Measurements from ENCODE around the gene EZH1. TPM values are rescaled to one million over a fixed set of nuclear protein-coding genes. Genes with fewer than 3 reads are reported as not detected.

Gene EZH1
- total and polyA plus RNA-seq, 9 donors, result 15.6 to 21.8 (median 18.2) TPM

GRCh38 chr17:42725143-42725542 is 19.7 kb downstream of the EZH1 start:
- WGBS (ENCODE audit: insufficient coverage), result 83% methylated on average over 2 of the region's 6 CpGs
- no peak overlapping the region for H3K27ac ChIP-seq (ENCODE audit: low read length)
- no peaks in the 10 kb centered on the region for H3K9me3 ChIP-seq (replicated peaks; ENCODE audit: control insufficient read depth, low read depth, low read length)
- H3K4me1 ChIP-seq (ENCODE audit: control insufficient read depth, insufficient read depth, low read length), result no peaks in the 10 kb centered on the region
- H3K27me3 ChIP-seq (ENCODE audit: control insufficient read depth, insufficient read depth, low read length), result no peaks in the 10 kb centered on the region
- no peak for DNase-seq
- no peak overlapping the region for H3K4me3 ChIP-seq (ENCODE audit: low read length)
- peaks cover 38% of the 10 kb centered on the region for H3K36me3 ChIP-seq (ENCODE audit: control insufficient read depth, insufficient read depth, low read length)

DNA sequence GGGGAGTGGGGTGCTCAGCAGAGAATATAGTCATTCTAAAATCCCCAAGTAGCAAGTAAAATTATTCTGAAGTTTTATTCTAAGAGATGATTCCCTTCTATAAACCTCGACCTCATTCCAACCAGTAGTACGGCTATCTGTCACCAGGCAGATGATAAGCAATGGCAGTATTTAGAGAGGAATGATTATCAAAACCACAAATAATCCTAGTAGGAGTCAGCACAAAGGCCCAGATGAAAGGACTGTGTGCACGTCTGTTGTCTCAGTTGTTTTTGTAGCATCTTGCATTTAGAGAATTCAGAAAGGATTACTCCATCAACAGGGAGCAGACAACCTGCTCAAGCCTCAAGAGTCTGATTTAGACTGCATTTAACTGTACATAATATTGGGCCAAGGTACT is 21.2 kb downstream of the EZH1 start:
- no peak overlapping the region for H3K27ac ChIP-seq (ENCODE audit: low read length)
- H3K9me3 ChIP-seq (replicated peaks; ENCODE audit: control insufficient read depth, low read depth, low read length), result no peaks in the 10 kb centered on the region
- no CpG with 5 or more reads among the region's 3 CpGs for WGBS (ENCODE audit: insufficient coverage)
- H3K4me3 ChIP-seq (ENCODE audit: low read length), result no peak overlapping the region
- peaks cover 48% of the 10 kb centered on the region for H3K36me3 ChIP-seq (ENCODE audit: control insufficient read depth, insufficient read depth, low read length)
- no peak for DNase-seq
- no peaks in the 10 kb centered on the region for H3K27me3 ChIP-seq (ENCODE audit: control insufficient read depth, insufficient read depth, low read length)
- H3K4me1 ChIP-seq (ENCODE audit: control insufficient read depth, insufficient read depth, low read length), result no peaks in the 10 kb centered on the region

- no CpG with 5 or more reads among the region's 2 CpGs for WGBS (ENCODE audit: insufficient coverage)
- H3K4me1 ChIP-seq (ENCODE audit: control insufficient read depth, insufficient read depth, low read length), result no peaks in the 10 kb centered on the region
- H3K4me3 ChIP-seq (ENCODE audit: low read length), result no peak overlapping the region
- peak; percentile 85 for DNase-seq
- no peak overlapping the region for H3K27ac ChIP-seq (ENCODE audit: low read length)
- peaks cover 52% of the 10 kb centered on the region for H3K36me3 ChIP-seq (ENCODE audit: control insufficient read depth, insufficient read depth, low read length)
- no peaks in the 10 kb centered on the region for H3K27me3 ChIP-seq (ENCODE audit: control insufficient read depth, insufficient read depth, low read length)
- H3K9me3 ChIP-seq (replicated peaks; ENCODE audit: control insufficient read depth, low read depth, low read length), result no peaks in the 10 kb centered on the region
Observed at GRCh38 chr17:42720996-42721583, 23.8 kb downstream of the EZH1 start.

GRCh38 chr17:42709561-42709960 is 35.3 kb downstream of the EZH1 start:
- Histone ChIP-seq H3K27me3 (ENCODE audit: control insufficient read depth, insufficient read depth, low read length) (no peaks in the 10 kb centered on the region), H3K4me1 (ENCODE audit: control insufficient read depth, insufficient read depth, low read length) (no peaks in the 10 kb centered on the region), H3K4me3 (ENCODE audit: low read length) (no peak overlapping the region), H3K9me3 (replicated peaks; ENCODE audit: control insufficient read depth, low read depth, low read length) (no peaks in the 10 kb centered on the region), H3K27ac (ENCODE audit: low read length) (no peak overlapping the region), H3K36me3 (ENCODE audit: control insufficient read depth, insufficient read depth, low read length) (peaks cover 80% of the 10 kb centered on the region)
- DNase-seq, result peak; percentile 25
- WGBS (ENCODE audit: insufficient coverage), result 57% methylated on average over 1 of the region's 2 CpGs

DNA sequence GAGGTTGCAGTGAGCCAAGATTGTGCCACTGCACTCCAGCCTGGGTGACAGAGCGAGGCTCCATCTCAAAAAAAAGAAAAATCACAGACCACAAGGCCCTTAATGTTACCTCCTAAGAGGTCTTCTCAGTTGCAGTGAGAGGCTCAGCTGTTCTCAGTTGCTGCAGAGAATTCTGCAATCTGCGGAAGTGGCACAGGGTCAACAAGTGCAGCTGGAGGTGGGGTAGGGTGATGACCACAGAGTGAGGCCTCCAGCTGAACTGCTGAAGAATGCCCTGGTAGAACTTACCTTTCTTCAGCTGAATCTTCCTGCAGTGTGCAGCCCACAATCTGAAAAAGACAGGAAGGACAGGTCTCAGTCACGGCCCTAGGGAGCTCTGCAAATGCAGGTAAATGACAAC is 36.3 kb downstream of the EZH1 start:
- Histone ChIP-seq H3K27ac (ENCODE audit: low read length) (no peak overlapping the region), H3K36me3 (ENCODE audit: control insufficient read depth, insufficient read depth, low read length) (peaks cover 85% of the 10 kb centered on the region), H3K4me1 (ENCODE audit: control insufficient read depth, insufficient read depth, low read length) (no peaks in the 10 kb centered on the region), H3K9me3 (replicated peaks; ENCODE audit: control insufficient read depth, low read depth, low read length) (no peaks in the 10 kb centered on the region), H3K4me3 (ENCODE audit: low read length) (no peak overlapping the region), H3K27me3 (ENCODE audit: control insufficient read depth, insufficient read depth, low read length) (no peaks in the 10 kb centered on the region)
- whole genome bisulfite sequencing (ENCODE audit: insufficient coverage), result 92% methylated on average over 2 of the region's 3 CpGs
- no peak for DNase-seq

DNA sequence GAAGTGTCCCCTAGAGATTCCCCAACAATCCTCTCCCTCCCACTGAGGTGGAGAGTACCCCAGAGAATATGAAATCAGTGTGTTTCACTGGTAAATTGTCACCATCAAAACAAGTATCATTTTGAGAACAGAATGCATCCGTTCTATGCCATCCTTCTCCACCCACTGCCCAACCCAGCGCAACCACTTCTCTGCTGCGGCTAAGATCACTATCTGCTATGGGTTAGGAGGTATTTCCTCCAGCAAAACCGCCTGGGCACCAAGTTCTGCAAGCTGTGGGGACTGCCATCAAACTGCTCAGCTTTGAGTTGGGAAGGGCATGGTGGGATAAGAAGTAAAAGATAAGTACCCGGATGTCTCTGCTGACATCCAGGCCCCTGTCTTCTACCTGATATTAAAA is 38.1 kb downstream of the EZH1 start:
- Histone ChIP-seq H3K4me3 (ENCODE audit: low read length) (no peak overlapping the region), H3K9me3 (replicated peaks; ENCODE audit: control insufficient read depth, low read depth, low read length) (no peaks in the 10 kb centered on the region), H3K27ac (ENCODE audit: low read length) (no peak overlapping the region), H3K36me3 (ENCODE audit: control insufficient read depth, insufficient read depth, low read length) (peaks cover 87% of the 10 kb centered on the region), H3K4me1 (ENCODE audit: control insufficient read depth, insufficient read depth, low read length) (no peaks in the 10 kb centered on the region), H3K27me3 (ENCODE audit: control insufficient read depth, insufficient read depth, low read length) (no peaks in the 10 kb centered on the region)
- 80% methylated on average over 2 of the region's 5 CpGs for WGBS (ENCODE audit: insufficient coverage)
- DNase-seq, result no peak

GRCh38 chr17:42704837-42705494 is 39.9 kb downstream of the EZH1 start:
- H3K27ac ChIP-seq (ENCODE audit: low read length), result no peak overlapping the region
- DNase-seq, result no peak

GRCh38 chr17:42704490-42704836 is 40.4 kb downstream of the EZH1 start:
- peaks cover 86% of the 10 kb centered on the region for H3K36me3 ChIP-seq (ENCODE audit: control insufficient read depth, insufficient read depth, low read length)
- 95% methylated on average over 3 of the region's 5 CpGs for WGBS (ENCODE audit: insufficient coverage)
- no peaks in the 10 kb centered on the region for H3K9me3 ChIP-seq (replicated peaks; ENCODE audit: control insufficient read depth, low read depth, low read length)
- H3K27me3 ChIP-seq (ENCODE audit: control insufficient read depth, insufficient read depth, low read length), result no peaks in the 10 kb centered on the region
- DNase-seq, result no peak
- H3K4me1 ChIP-seq (ENCODE audit: control insufficient read depth, insufficient read depth, low read length), result peaks cover under 1% of the 10 kb centered on the region
- H3K4me3 ChIP-seq (ENCODE audit: low read length), result no peak overlapping the region
- no peak overlapping the region for H3K27ac ChIP-seq (ENCODE audit: low read length)

More at GRCh38 chr17:42704837-42705494, 39.9 kb downstream of the EZH1 start:
- no peaks in the 10 kb centered on the region for H3K4me1 ChIP-seq (ENCODE audit: control insufficient read depth, insufficient read depth, low read length)
- peaks cover 91% of the 10 kb centered on the region for H3K36me3 ChIP-seq (ENCODE audit: control insufficient read depth, insufficient read depth, low read length)
- WGBS (ENCODE audit: insufficient coverage), result 85% methylated on average over 2 of the region's 8 CpGs
- no peaks in the 10 kb centered on the region for H3K9me3 ChIP-seq (replicated peaks; ENCODE audit: control insufficient read depth, low read depth, low read length)
- no peaks in the 10 kb centered on the region for H3K27me3 ChIP-seq (ENCODE audit: control insufficient read depth, insufficient read depth, low read length)
- H3K4me3 ChIP-seq (ENCODE audit: low read length), result no peak overlapping the region

GRCh38 chr17:42702446-42702845 is 42.4 kb downstream of the EZH1 start:
- WGBS (ENCODE audit: insufficient coverage), result 92% methylated on average over 11 of the region's 11 CpGs
- DNase-seq, result no peak

GRCh38 chr17:42700586-42701289 is 44.1 kb downstream of the EZH1 start:
- H3K4me1 ChIP-seq (ENCODE audit: control insufficient read depth, insufficient read depth, low read length), result peaks cover 8% of the 10 kb centered on the region
- DNase-seq, result no peak
- no peak overlapping the region for H3K4me3 ChIP-seq (ENCODE audit: low read length)
- H3K9me3 ChIP-seq (replicated peaks; ENCODE audit: control insufficient read depth, low read depth, low read length), result no peaks in the 10 kb centered on the region
- no peak overlapping the region for H3K27ac ChIP-seq (ENCODE audit: low read length)
- WGBS (ENCODE audit: insufficient coverage), result 85% methylated on average over 4 of the region's 10 CpGs
- H3K36me3 ChIP-seq (ENCODE audit: control insufficient read depth, insufficient read depth, low read length), result peaks cover 71% of the 10 kb centered on the region
- H3K27me3 ChIP-seq (ENCODE audit: control insufficient read depth, insufficient read depth, low read length), result no peaks in the 10 kb centered on the region

More at GRCh38 chr17:42702446-42702845, 42.4 kb downstream of the EZH1 start:
- Histone ChIP-seq H3K36me3 (ENCODE audit: control insufficient read depth, insufficient read depth, low read length) (peaks cover 78% of the 10 kb centered on the region), H3K27me3 (ENCODE audit: control insufficient read depth, insufficient read depth, low read length) (no peaks in the 10 kb centered on the region), H3K4me3 (ENCODE audit: low read length) (no peak overlapping the region), H3K4me1 (ENCODE audit: control insufficient read depth, insufficient read depth, low read length) (peaks cover 8% of the 10 kb centered on the region), H3K9me3 (replicated peaks; ENCODE audit: control insufficient read depth, low read depth, low read length) (no peaks in the 10 kb centered on the region), H3K27ac (ENCODE audit: low read length) (no peak overlapping the region)
